Subcutaneous preadipocyte (primary cell): ENCODE data around the gene FAM20A. TPM values are rescaled to one million over a fixed set of nuclear protein-coding genes. Genes with fewer than 3 reads are reported as not detected.

Source experiments
- total RNA-seq: library from RNA; depleted of rRNA; stranded (reverse); fragments of >200 nt; gene quantifications from 2 replicates; pipeline ENCODE4 v1.2.3, GENCODE V29; 2012

Gene FAM20A
- 16.4 and 63.9 TPM in 2 replicates for total RNA-seq

DNA sequence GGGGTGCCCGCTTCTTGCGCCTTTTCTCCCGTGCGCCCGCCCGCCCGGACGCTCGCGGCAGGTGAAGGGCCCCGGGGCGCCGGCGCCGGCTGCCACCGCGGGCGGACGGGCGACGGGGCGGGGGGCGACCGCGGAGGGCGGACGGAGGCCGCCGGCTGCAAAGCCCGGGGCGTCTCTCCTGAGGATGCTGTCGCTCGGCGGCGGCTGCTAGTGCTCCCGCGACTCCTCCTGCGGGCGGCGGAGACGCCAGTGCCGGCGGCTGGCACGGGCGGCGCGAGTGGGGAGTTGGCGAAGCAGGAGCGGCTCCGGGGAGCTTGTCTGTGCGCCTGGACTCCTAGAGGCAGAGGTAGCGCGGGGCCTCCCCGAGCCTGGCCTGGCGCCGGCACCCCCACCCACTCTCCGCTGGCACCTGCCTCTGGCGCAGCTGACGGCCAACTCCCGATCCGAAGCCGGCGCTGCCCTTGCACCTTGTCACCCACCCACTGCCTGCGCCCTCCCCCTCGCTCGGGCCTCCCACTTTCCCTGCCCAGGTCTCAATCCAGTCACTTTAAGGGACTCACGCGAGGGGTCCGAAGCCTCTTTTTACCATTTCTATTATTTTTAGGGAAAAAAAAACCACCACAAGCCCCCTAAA is at the start of gene FAM20A:
Gene FAM20A (minus strand): TSS at position 437 of the 634 bp plus-strand sequence. CDS start 701 bp downstream, outside the sequence.

DNA sequence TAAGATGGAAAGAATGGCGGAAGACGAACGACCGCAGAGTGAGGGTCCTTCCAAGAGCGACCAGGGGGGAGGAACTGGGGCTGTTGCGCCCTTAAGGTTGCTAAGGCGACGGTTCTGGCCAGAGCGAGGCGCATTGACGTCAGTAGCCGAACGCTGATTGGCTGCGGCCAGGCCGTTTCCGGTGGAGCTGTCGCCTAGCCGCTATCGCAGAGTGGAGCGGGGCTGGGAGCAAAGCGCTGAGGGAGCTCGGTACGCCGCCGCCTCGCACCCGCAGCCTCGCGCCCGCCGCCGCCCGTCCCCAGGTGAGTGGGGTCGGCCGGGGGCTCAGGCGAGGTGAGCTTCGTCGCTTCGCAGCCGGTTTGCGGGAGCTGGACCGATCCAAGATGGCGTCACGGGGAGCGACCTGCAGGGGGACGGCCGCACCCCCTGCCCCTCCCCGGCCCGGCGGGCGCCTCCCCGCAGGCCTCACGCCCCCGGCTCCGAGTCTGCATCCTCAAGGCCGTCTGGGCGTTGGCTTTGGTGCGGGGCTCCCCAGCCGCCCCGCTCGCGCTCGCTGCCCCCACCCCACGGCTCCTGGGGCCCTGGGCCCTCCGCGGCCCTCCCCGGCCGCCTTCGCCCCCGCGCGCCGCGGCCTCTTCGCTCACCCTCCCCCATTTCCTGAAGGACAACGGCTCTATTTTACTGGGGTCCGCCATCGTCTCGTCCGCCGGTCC is 88.8 kb downstream of the FAM20A start, which contains the start of gene PRKAR1A:
Gene PRKAR1A (plus strand): TSS at position 184 of the 713 bp plus-strand sequence. CDS start 2,970 bp downstream, outside the sequence.

Other genes with a start within 250 kb of the FAM20A start
- 140 and 158 TPM in 2 replicates for gene WIPI1, start 143.9 kb downstream of the FAM20A start, total RNA-seq
- 158 and 199 TPM in 2 replicates for gene PRKAR1A, start 88.9 kb downstream of the FAM20A start, total RNA-seq